Measurements from ENCODE around the gene AP3S2.
"Not testable (repeated sequence)": the region's sequence is repeated elsewhere in the genome, so short reads cannot be mapped to it uniquely, and the experiment has no call there.

The AP3S2 gene

GRCh38 chr15:89783111-89783860 lies 110.5 kb downstream of the AP3S2 start:
- peaks cover 7% of the 10 kb centered on the region for H3K9me3 Mint-ChIP-seq
- H3K27me3 Mint-ChIP-seq: peaks cover 20% of the 10 kb centered on the region
- no peaks in the 10 kb centered on the region for H3K36me3 Mint-ChIP-seq (ENCODE audit: low read depth)
- no peak overlapping the region for H3K27ac Mint-ChIP-seq
- H3K4me3 Mint-ChIP-seq: no peak overlapping the region
- H3K4me1 Mint-ChIP-seq (ENCODE audit: low read depth): peaks cover 17% of the 10 kb centered on the region

GRCh38 chr15:89782619-89782950 lies 111.2 kb downstream of the AP3S2 start:
- H3K9me3 Mint-ChIP-seq; H3K4me3 Mint-ChIP-seq; H3K27ac Mint-ChIP-seq; H3K36me3 Mint-ChIP-seq (ENCODE audit: low read depth): not testable (repeated sequence)
- H3K27me3 Mint-ChIP-seq: peaks cover 20% of the 10 kb centered on the region
- peaks cover 17% of the 10 kb centered on the region for H3K4me1 Mint-ChIP-seq (ENCODE audit: low read depth)

DNA sequence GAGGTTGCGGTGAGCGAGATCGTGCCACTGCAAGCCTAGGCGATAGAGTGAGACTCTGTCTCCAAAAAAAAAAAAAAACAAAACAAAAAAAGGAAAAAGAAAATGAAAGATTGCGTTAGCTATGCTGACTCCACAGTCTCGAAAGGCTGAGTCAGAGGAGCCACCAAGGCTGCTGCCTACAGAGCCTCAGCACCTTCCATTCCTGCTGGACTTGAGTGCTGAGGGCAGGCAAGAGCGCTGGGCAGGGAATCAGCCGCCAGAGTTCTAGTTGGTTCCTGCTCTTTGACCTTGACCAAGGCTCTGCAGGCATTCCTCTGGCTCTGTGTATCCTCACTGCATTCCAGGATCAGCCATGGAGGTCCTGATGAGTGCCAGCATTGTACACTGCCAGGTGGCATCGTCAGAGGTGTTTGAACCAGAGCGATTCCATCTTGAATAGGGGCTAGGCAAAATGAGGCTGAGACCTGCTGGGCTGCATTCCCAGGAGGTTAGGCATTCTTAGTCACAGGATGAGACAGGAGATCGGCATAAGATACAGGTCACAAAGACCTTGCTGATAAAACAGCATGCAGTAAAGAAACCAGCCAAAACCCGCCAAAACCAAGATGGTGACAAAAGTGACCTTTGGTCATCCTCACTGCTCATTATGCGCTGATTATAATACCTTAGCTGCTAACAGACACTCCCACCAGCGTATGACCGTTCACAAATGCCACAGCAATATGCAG lies 111.7 kb downstream of the AP3S2 start:
- Mint-ChIP-seq H3K4me3 (no peak overlapping the region), H3K27ac (no peak overlapping the region), H3K9me3 (no peaks in the 10 kb centered on the region), H3K36me3 (ENCODE audit: low read depth) (no peaks in the 10 kb centered on the region), H3K4me1 (ENCODE audit: low read depth) (peaks cover 17% of the 10 kb centered on the region), H3K27me3 (peaks cover 25% of the 10 kb centered on the region)

DNA sequence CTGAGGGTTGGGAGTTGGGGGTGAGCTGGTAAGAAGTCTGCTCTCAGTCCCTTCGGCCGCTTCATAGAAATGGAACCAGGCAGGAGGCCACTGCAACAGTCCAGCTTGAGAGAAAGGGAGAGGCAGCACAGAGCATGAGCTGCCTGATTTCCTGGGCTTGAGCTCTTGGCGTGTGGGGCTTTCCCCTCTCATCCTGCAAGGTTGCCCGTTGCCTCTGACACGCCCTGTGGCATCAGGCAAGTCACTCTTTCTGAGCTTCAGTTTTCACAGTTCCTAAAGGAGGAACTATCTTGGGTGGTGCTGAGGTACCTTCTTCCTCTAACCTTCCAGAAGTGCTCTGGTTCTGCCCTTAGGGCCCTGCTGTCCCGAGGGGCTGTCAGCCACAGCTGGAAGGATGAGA lies 112.7 kb downstream of the AP3S2 start:
- H3K27me3 Mint-ChIP-seq: peaks cover 27% of the 10 kb centered on the region
- no peaks in the 10 kb centered on the region for H3K9me3 Mint-ChIP-seq
- H3K4me3 Mint-ChIP-seq: no peak overlapping the region
- peaks cover 17% of the 10 kb centered on the region for H3K4me1 Mint-ChIP-seq (ENCODE audit: low read depth)
- H3K36me3 Mint-ChIP-seq (ENCODE audit: low read depth): no peaks in the 10 kb centered on the region
- no peak overlapping the region for H3K27ac Mint-ChIP-seq

GRCh38 chr15:89780601-89781000 lies 113.2 kb downstream of the AP3S2 start:
- Mint-ChIP-seq H3K4me3 (no peak overlapping the region), H3K9me3 (no peaks in the 10 kb centered on the region), H3K27me3 (peaks cover 30% of the 10 kb centered on the region), H3K4me1 (ENCODE audit: low read depth) (peaks cover 17% of the 10 kb centered on the region), H3K36me3 (ENCODE audit: low read depth) (no peaks in the 10 kb centered on the region), H3K27ac (no peak overlapping the region)

Data from stimulated activated naive CD8-positive, alpha-beta T cell treated with anti-CD3 and anti-CD28 coated beads, Interleukin-15, Interleukin-2, amounts not matched to agents 100 ng/mL and 50 ng/mL, for 24 hours (primary cell).